K562 (cell line): ENCODE measurements around the gene SNAP23. TPM values are rescaled to one million over a fixed set of nuclear protein-coding genes. Genes with fewer than 3 reads are reported as not detected.

Experiments
- ADNP ChIP-seq: fragments of 200-800 bp; sonication (Bioruptor generic); IDR thresholded peaks from 2 replicates; pipeline ENCODE4 v1.6.1; 2016; ENCODE audit warnings: missing genetic modification characterization, missing compliant biosample characterization
- ATF3 ChIP-seq, 2 experiments: fragments of 450-650 bp in 1 of 2; sonication (generic) in 1 of 2; formaldehyde crosslinking in 1 of 2; IDR thresholded peaks in 1 of 2; conservative IDR thresholded peaks in 1 of 2; 2 replicates each; pipeline versions ENCODE4 v1.6.1 to v1.8.1; 2016 to 2023; ENCODE audit warnings: mild to moderate bottlenecking in 2 of 2, moderate library complexity in 2 of 2, inconsistent platforms in 1 of 2, missing genetic modification reagents in 1 of 2
- CREB1 ChIP-seq, 2 experiments: sonication (generic) in 1 of 2; formaldehyde crosslinking in 1 of 2; IDR thresholded peaks; 2 replicates each; pipeline versions ENCODE4 v1.6.1 to v1.8.0; 2012 to 2022; ENCODE audit warnings: inconsistent platforms in 1 of 2, mild to moderate bottlenecking in 1 of 2, missing genetic modification reagents in 1 of 2, moderate library complexity in 1 of 2
- GATAD2A ChIP-seq: fragments of 450-650 bp; IDR thresholded peaks from 2 replicates; pipeline ENCODE4 v1.6.1; 2017
- KDM2B ChIP-seq: fragments of 250-450 bp; sonication (Bioruptor Pico); IDR thresholded peaks from 2 replicates; pipeline ENCODE4 v1.8.0; 2021; ENCODE audit warnings: mild to moderate bottlenecking, moderate library complexity
- KLF6 ChIP-seq: fragments of 250-450 bp; sonication (Bioruptor Pico); IDR thresholded peaks from 2 replicates; pipeline ENCODE4 v1.4.0; 2020; ENCODE audit warnings: mild to moderate bottlenecking, moderate library complexity, borderline replicate concordance
- MYNN ChIP-seq, 2 experiments: sonication (generic); formaldehyde crosslinking in 1 of 2; IDR thresholded peaks; 2 replicates each; pipeline versions ENCODE4 v1.5.0 to v1.6.1; 2016 to 2020; ENCODE audit warnings: antibody characterized with exemption in 1 of 2, missing genetic modification reagents in 1 of 2
- NKRF ChIP-seq: fragments of 450-650 bp; IDR thresholded peaks from 2 replicates; pipeline ENCODE4 v1.6.1; 2016; ENCODE audit warnings: borderline replicate concordance
- NRF1 ChIP-seq, 2 experiments: fragments of 450-650 bp; IDR thresholded peaks in 1 of 2; conservative IDR thresholded peaks in 1 of 2; 2 replicates each; pipeline ENCODE4 v1.6.1; 2014; ENCODE audit warnings: mild to moderate bottlenecking in 2 of 2
- PCBP1 ChIP-seq: fragments of 200-400 bp; formaldehyde crosslinking; IDR thresholded peaks from 2 replicates; pipeline ENCODE4 v1.6.1; 2018; ENCODE audit warnings: mild to moderate bottlenecking, low read depth, low read length; ENCODE audit not compliant: poor library complexity, severe bottlenecking
- PHB ChIP-seq: fragments of 250-450 bp; sonication (Bioruptor Pico); IDR thresholded peaks from 2 replicates; pipeline ENCODE4 v1.5.0; 2021
- POLR2G ChIP-seq: fragments of 200-400 bp; formaldehyde crosslinking; IDR thresholded peaks from 2 replicates; pipeline ENCODE4 v1.6.1; 2017; ENCODE audit warnings: low read depth, mild to moderate bottlenecking, antibody characterized with exemption, low read length, moderate library complexity
- SIN3A ChIP-seq, 2 experiments: fragments of 150-350 bp in 1 of 2; IDR thresholded peaks; 2 replicates each; pipeline ENCODE4 v1.6.1; 2011 to 2016; ENCODE audit warnings: borderline replicate concordance in 2 of 2, low read depth in 2 of 2, low read length in 2 of 2, mild to moderate bottlenecking in 2 of 2, moderate library complexity in 2 of 2; ENCODE audit not compliant: control insufficient read depth in 1 of 2
- TCF15 ChIP-seq: fragments of 250-450 bp; sonication (Bioruptor Pico); IDR thresholded peaks from 2 replicates; pipeline ENCODE4 v1.8.0; 2022; ENCODE audit warnings: moderate library complexity, mild to moderate bottlenecking, inconsistent platforms
- TCF3 ChIP-seq: sonication (generic); formaldehyde crosslinking; IDR thresholded peaks from 2 replicates; pipeline ENCODE4 v1.4.0; 2020; ENCODE audit warnings: mild to moderate bottlenecking, missing genetic modification reagents
- TRIM25 ChIP-seq: fragments of 450-650 bp; IDR thresholded peaks from 2 replicates; pipeline ENCODE4 v1.7.0; 2016; ENCODE audit warnings: borderline replicate concordance
- ZNF395 ChIP-seq: fragments of 200-800 bp; sonication (Bioruptor generic); IDR thresholded peaks from 2 replicates; pipeline ENCODE4 v1.6.1; 2017; ENCODE audit warnings: missing genetic modification characterization, missing compliant biosample characterization
- ZNF408 ChIP-seq: fragments of 250-450 bp; sonication (Bioruptor Pico); IDR thresholded peaks from 2 replicates; pipeline ENCODE4 v1.4.0; 2020; ENCODE audit warnings: low read depth, mild to moderate bottlenecking, moderate library complexity
- ZNF644 ChIP-seq: fragments of 200-800 bp; sonication (Bioruptor generic); IDR thresholded peaks from 2 replicates; pipeline ENCODE4 v1.6.1; 2016; ENCODE audit warnings: low read depth, missing genetic modification characterization, missing compliant biosample characterization
- polyA plus RNA-seq, 8 experiments: library from polyadenylated mRNA; depleted of rRNA in 4 of 8; stranded (reverse) in 5 of 8; unstranded in 3 of 8; fragments of >200 nt; fragmentation: Nextera tagmentation in 2 of 8; fragmentation: Illumina TruSeq in 1 of 8; extraction: Ambion mirVana in 2 of 8; extraction: Trizol in 1 of 8; gene quantifications; 2 replicates each; pipeline versions ENCODE4 v1.2.1 to v1.2.3, GENCODE V29; 2011 to 2014; ENCODE audit warnings: inconsistent platforms in 1 of 8, missing spikeins in 1 of 8
- total RNA-seq, 7 experiments: library from RNA; depleted of rRNA in 6 of 7; stranded (reverse); fragments of >200 nt in 6 of 7; fragmentation: Illumina TruSeq in 2 of 7; extraction: Trizol in 2 of 7; gene quantifications; 2 replicates each; pipeline versions ENCODE4 v1.2.1 to v1.2.3, GENCODE V29; 2011 to 2021; ENCODE audit warnings: low replicate concordance in 1 of 7

Gene SNAP23
- total and polyA plus RNA-seq, 9 of the 15 experiments (the other 6 are each of a cell fraction or from before 2014, with no cell fraction given): 78.9 to 168 (median 117) TPM

GRCh38 chr15:42548249-42549031, 53.0 kb downstream of the SNAP23 start, which contains the start of the genes HAUS2 and LRRC57 (continued):
- TF ChIP-seq ZNF395 (CRISPR knock-in tag): peak; percentile 61; the same call in 1 of the 2 replicates
- 0 out of 2 replicates have a peak, but pooled peaks have one; percentile 25 for TF ChIP-seq ZNF644
- TF ChIP-seq KLF6: peak; percentile 73; the same call in 1 of the 2 replicates
- TF ChIP-seq TCF15: no peak
- TF ChIP-seq GATAD2A: no peak
- TF ChIP-seq PCBP1: peak; percentile 61
- TF ChIP-seq SIN3A (IDR thresholded peaks at IDR 0.05; ENCODE audit: borderline replicate concordance in 2 of 2, control insufficient read depth in 1 of 2, low read depth in 2 of 2, low read length in 2 of 2): peak; percentile 69 to 94; a peak in 3 of 4 replicates
- no peak for TF ChIP-seq ADNP (tag)
- peak; percentile 94 for TF ChIP-seq CREB1 (IDR thresholded peaks at IDR 0.05)
- TF ChIP-seq CREB1 (CRISPR knock-in tag; IDR thresholded peaks at IDR 0.05): peak; percentile 98
- no peak for TF ChIP-seq MYNN (IDR thresholded peaks at IDR 0.05)
- no peak for TF ChIP-seq MYNN (CRISPR knock-in tag; IDR thresholded peaks at IDR 0.05)
- TF ChIP-seq ATF3 (IDR thresholded peaks at IDR 0.05): peak; percentile 99
- peak; percentile 79 for TF ChIP-seq ATF3 (CRISPR knock-in tag; conservative IDR thresholded peaks at IDR 0.05)
- peak; percentile 51 to 62; a peak in 3 of 4 replicates for TF ChIP-seq NRF1 (conservative IDR thresholded peaks at IDR 0.05 in 1 of 2, IDR thresholded peaks at IDR 0.05 in 1 of 2)
- peak; percentile 73; the same call in 1 of the 2 replicates for TF ChIP-seq KDM2B (CRISPR knock-in tag)
- TF ChIP-seq ZNF408: no peak
- TF ChIP-seq PHB (CRISPR knock-in tag): no peak
- TF ChIP-seq POLR2G: peak; percentile 99
- no peak for TF ChIP-seq TRIM25
- TF ChIP-seq NKRF: peak; percentile 85; the same call in 1 of the 2 replicates
- no peak; the same call in 1 of the 2 replicates for TF ChIP-seq TCF3 (CRISPR knock-in tag)
